Hindlimb muscle (tissue), 1 donor: ENCODE measurements around the gene FLT3. TPM values are rescaled to one million over a fixed set of nuclear protein-coding genes. Genes with fewer than 3 reads are reported as not detected.

Experiments used
- DNase-seq: peaks from one replicate; pipeline ENCODE4 v3.0.0-alpha.2; 2013
- polyA plus RNA-seq: library from polyadenylated mRNA; unstranded; fragments of 120-200 nt; gene quantifications from one replicate; pipeline ENCODE4 v1.2.1, GENCODE V29; 2013; ENCODE audit not compliant: insufficient read length

FLT3 gene
- polyA plus RNA-seq, 1 donor = 0.32 TPM

GRCh38 chr13:27960362-27961226 lies 139.8 kb downstream of the FLT3 start:
- no peak for DNase-seq

GRCh38 chr13:27959976-27960361 lies 140.4 kb downstream of the FLT3 start:
- no peak for DNase-seq

GRCh38 chr13:27956576-27957300 lies 143.6 kb downstream of the FLT3 start:
- DNase-seq = no peak

GRCh38 chr13:27955014-27955591 lies 145.3 kb downstream of the FLT3 start:
- DNase-seq = no peak

- no peak for DNase-seq
Measured at GRCh38 chr13:27954406-27954851, 145.9 kb downstream of the FLT3 start.

GRCh38 chr13:27953676-27954405 lies 146.5 kb downstream of the FLT3 start:
- DNase-seq = peak; percentile 81

Other genes with a start within 250 kb of the FLT3 start
- gene PDX1, start 180.6 kb downstream of the FLT3 start, polyA plus RNA-seq = not detected
- not detected for gene CDX2, start 131.3 kb downstream of the FLT3 start, polyA plus RNA-seq
- not detected for gene URAD, start 111.9 kb downstream of the FLT3 start, polyA plus RNA-seq
- gene PAN3, start 38.0 kb upstream of the FLT3 start, polyA plus RNA-seq = 23.9 TPM